PC-3 (cell line): Measurements from ENCODE around the gene MYO1C. TPM values are rescaled to one million over a fixed set of nuclear protein-coding genes. Genes with fewer than 3 reads are reported as not detected.

Experiments
- ATAC-seq: fragments of 200-7000 bp; cut with Tn5 transposase; 2 replicates; pipeline ENCODE4 v1.9.1; 2020; ENCODE audit warnings: mild to moderate bottlenecking, moderate library complexity
- BruUV-seq: library from RNA; stranded (reverse); fragments of 400-500 nt; replicated peaks from 2 replicates; lab custom pipeline; 2021; lab: Mats Ljungman, UMichigan
- CTCF ChIA-PET: fragments of 300-600 bp; sonication (Branson Sonifier 250); formaldehyde crosslinking; loops from one replicate; lab custom pipeline; 2022; ENCODE audit warnings: antibody characterized with exemption; lab: Charles Lee
- POLR2A ChIA-PET: fragments of 300-600 bp; sonication (Branson Sonifier 250); formaldehyde crosslinking; loops from one replicate; lab custom pipeline; 2022; ENCODE audit warnings: antibody characterized with exemption; ENCODE audit not compliant: unreplicated experiment; lab: Charles Lee
- DNase-seq: peaks from one replicate; pipeline ENCODE4 v3.0.0-alpha.2; 2015
- H2AFZ ChIP-seq: fragments of 300-600 bp; sonication (generic); 2 replicates; pipeline ENCODE4 v1.6.0; 2016; ENCODE audit warnings: antibody characterized with exemption, low read length
- H3F3A ChIP-seq: fragments of 300-600 bp; sonication (generic); one replicate; pipeline ENCODE4 v1.6.0; 2017; ENCODE audit warnings: antibody characterized with exemption, low read length, control low read depth, mild to moderate bottlenecking; ENCODE audit not compliant: unreplicated experiment
- H3K27ac ChIP-seq: fragments of 300-600 bp; sonication (generic); 2 replicates; pipeline ENCODE4 v1.5.1; 2016; ENCODE audit warnings: mild to moderate bottlenecking, low read length
- H3K27me3 ChIP-seq: fragments of 300-600 bp; sonication (generic); 2 replicates; pipeline ENCODE4 v1.6.1; 2016; ENCODE audit warnings: low read length, mixed read lengths
- H3K36me3 ChIP-seq: fragments of 300-600 bp; sonication (generic); 2 replicates; pipeline ENCODE4 v1.6.1; 2016; ENCODE audit warnings: low read depth, mixed run types, low read length, mixed read lengths
- H3K4me1 ChIP-seq: fragments of 300-600 bp; sonication (generic); 2 replicates; pipeline ENCODE4 v1.5.1; 2016; ENCODE audit warnings: low read length; ENCODE audit not compliant: insufficient read depth
- H3K4me2 ChIP-seq: fragments of 300-600 bp; sonication (generic); 2 replicates; pipeline ENCODE4 v1.6.0; 2016; ENCODE audit warnings: low read length
- H3K4me3 ChIP-seq: fragments of 300-600 bp; sonication (generic); 2 replicates; pipeline ENCODE4 v1.5.1; 2016; ENCODE audit warnings: mild to moderate bottlenecking, low read length, mixed read lengths
- H3K79me2 ChIP-seq: fragments of 300-600 bp; sonication (generic); 2 replicates; pipeline ENCODE4 v1.6.1; 2017; ENCODE audit warnings: low read length, mixed read lengths
- H3K9ac ChIP-seq: fragments of 300-600 bp; sonication (generic); 2 replicates; pipeline ENCODE4 v1.6.0; 2016; ENCODE audit warnings: mild to moderate bottlenecking, low read length
- H3K9me2 ChIP-seq: fragments of 300-600 bp; sonication (generic); replicated peaks from 2 replicates; pipeline ENCODE4 v1.6.1; 2016; ENCODE audit warnings: mixed run types, low read length, mixed read lengths
- H3K9me3 ChIP-seq: fragments of 300-600 bp; sonication (generic); 2 replicates; pipeline ENCODE4 v1.6.1; 2016; ENCODE audit warnings: low read length, mixed read lengths
- H4K20me1 ChIP-seq: fragments of 300-600 bp; sonication (generic); 2 replicates; pipeline ENCODE4 v1.6.1; 2016; ENCODE audit warnings: low read length, mixed read lengths
- CTCF ChIP-seq: fragments of 300-600 bp; sonication (generic); conservative IDR thresholded peaks from 2 replicates; pipeline ENCODE4 v1.5.1; 2017; ENCODE audit warnings: antibody characterized with exemption, low read depth, mild to moderate bottlenecking, low read length
- EZH2 ChIP-seq: fragments of 300-600 bp; sonication (generic); IDR thresholded peaks from one replicate; pipeline ENCODE4 v1.6.1; 2017; ENCODE audit warnings: antibody characterized with exemption, mild to moderate bottlenecking, low read length; ENCODE audit not compliant: unreplicated experiment
- EZH2phosphoT487 ChIP-seq: fragments of 300-600 bp; sonication (generic); IDR thresholded peaks from 2 replicates; pipeline ENCODE4 v1.6.1; 2018; ENCODE audit warnings: mild to moderate bottlenecking, antibody characterized with exemption, low read length, borderline replicate concordance
- intact Hi-C: fragments of 100-400 bp; cut with micrococcal nuclease; formaldehyde crosslinking; loops from 2 replicates; pipeline ENCODE4 v1.9.0; 2023
- total RNA-seq: library from RNA; depleted of rRNA; stranded (reverse); fragments of >200 nt; gene quantifications from 2 replicates; pipeline ENCODE4 v1.2.3, GENCODE V29; 2014

The MYO1C gene
- total RNA-seq, 1 experiment from 2014 or later = 76.4 TPM

GRCh38 chr17:1518410-1518809, 25.9 kb upstream of the MYO1C start:
- intact Hi-C loops = loop anchor here (10.0 kb wide), 1 partner anchor 154 kb away; no protein-coding TSS in a partner anchor
- no peaks in the 10 kb centered on the region for H3K36me3 ChIP-seq
- no peak overlapping the region for H3K4me2 ChIP-seq
- no peaks in the 10 kb centered on the region for H3F3A ChIP-seq
- no peak overlapping the region for H3K9ac ChIP-seq
- no peaks in the 10 kb centered on the region for H4K20me1 ChIP-seq
- peaks cover 26% of the 10 kb centered on the region for H3K79me2 ChIP-seq
- no peaks in the 10 kb centered on the region for H3K27me3 ChIP-seq
- no peaks in the 10 kb centered on the region for H3K9me2 ChIP-seq
- TF ChIP-seq EZH2 (no peak), EZH2phosphoT487 (no peak), CTCF (no peak)
- no peaks in the 10 kb centered on the region for H3K9me3 ChIP-seq
- ChIA-PET POLR2A (no interaction called here), CTCF (no interaction called here)
- H2AFZ ChIP-seq = no peak overlapping the region
- no peak overlapping the region for H3K27ac ChIP-seq
- peaks cover 12% of the 10 kb centered on the region for H3K4me1 ChIP-seq
- DNase-seq = no peak
- H3K4me3 ChIP-seq = no peak overlapping the region
- ATAC-seq = no peak
- BruUV-seq = no TSS peak

- Histone ChIP-seq H3K27ac (peak within 1 kb of the TSS; percentile 61), H2AFZ (peak within 1 kb of the TSS; percentile 73), H4K20me1 (no peaks in the 10 kb centered on the region), H3K27me3 (no peaks in the 10 kb centered on the region), H3K9me3 (no peaks in the 10 kb centered on the region), H3K9me2 (no peaks in the 10 kb centered on the region), H3K4me2 (peak within 1 kb of the TSS; percentile 100), H3K4me1 (peaks cover 12% of the 10 kb centered on the region), H3K79me2 (peaks cover 26% of the 10 kb centered on the region), H3K4me3 (peak within 1 kb of the TSS; percentile 99), H3K36me3 (no peaks in the 10 kb centered on the region), H3K9ac (peak within 1 kb of the TSS; percentile 91), H3F3A (no peaks in the 10 kb centered on the region)
- ChIA-PET POLR2A (interaction anchor here (0.6 to 0.8 kb wide), 2 partner anchors 16 to 18 kb away, joined by 4 to 9 read pairs; no protein-coding TSS in a partner anchor), CTCF (interaction anchor here (0.7 to 2.1 kb wide), 2 partner anchors 24 to 151 kb away, joined by 3 to 12 read pairs; partner anchors contain the start of gene MYO1C)
- intact Hi-C loops = loop anchor here (2.0 to 10.0 kb wide), 2 partner anchors 24 to 152 kb away; partner anchors contain the start of gene MYO1C
- no TSS peak for BruUV-seq
- peak; percentile 95 for DNase-seq
- peak; percentile 89 for ATAC-seq
- no peak for TF ChIP-seq EZH2
- TF ChIP-seq CTCF = no peak
- TF ChIP-seq EZH2phosphoT487 = no peak
Measured at GRCh38 chr17:1516388-1517161, 24.1 kb upstream of the MYO1C start, which contains the start of gene INPP5K. TSS of gene INPP5K (minus strand) at chr17:1516612. CDS start at chr17:1516499, 113 bp downstream.
